Testis (tissue), 2 donors: ENCODE measurements around the gene NBEAL1.

ENCODE experiments used
- POLR2A ChIP-seq: fragments of 450-650 bp; IDR thresholded peaks from one replicate; pipeline ENCODE4 v1.6.1; 2017; ENCODE audit warnings: antibody characterized with exemption, mild to moderate bottlenecking, moderate library complexity
- TF ChIP-seq, protein P1 (sequence below), 3 experiments: fragments of 450-650 bp in 2 of 3; fragments of 200-600 bp in 1 of 3; sonication (generic) in 1 of 3; IDR thresholded peaks; one replicate each; pipeline ENCODE4 v1.5.1; 2016 to 2019; ENCODE audit warnings: antibody characterized with exemption in 3 of 3, mild to moderate bottlenecking in 2 of 3, moderate library complexity in 1 of 3

DNA sequence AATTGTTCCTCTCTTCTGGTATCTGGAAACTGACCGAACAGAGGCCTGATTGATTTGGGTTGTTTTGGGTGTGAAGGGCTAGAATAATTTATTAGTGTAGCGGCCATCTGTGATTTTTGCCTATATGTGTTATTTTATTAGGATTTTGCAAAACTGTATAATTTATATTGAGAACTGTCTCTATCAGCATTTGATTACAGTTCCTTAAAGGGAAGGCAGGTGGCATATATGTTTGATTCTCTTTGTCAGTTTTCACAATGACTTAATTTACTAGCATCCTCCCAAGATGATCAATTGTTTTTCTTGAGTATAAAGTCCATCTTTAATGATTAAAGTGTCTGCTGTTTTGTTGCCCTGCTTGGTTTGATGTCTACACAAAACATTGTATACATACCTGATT is 4.5 kb downstream of the NBEAL1 start:
- TF ChIP-seq, protein P1, sequence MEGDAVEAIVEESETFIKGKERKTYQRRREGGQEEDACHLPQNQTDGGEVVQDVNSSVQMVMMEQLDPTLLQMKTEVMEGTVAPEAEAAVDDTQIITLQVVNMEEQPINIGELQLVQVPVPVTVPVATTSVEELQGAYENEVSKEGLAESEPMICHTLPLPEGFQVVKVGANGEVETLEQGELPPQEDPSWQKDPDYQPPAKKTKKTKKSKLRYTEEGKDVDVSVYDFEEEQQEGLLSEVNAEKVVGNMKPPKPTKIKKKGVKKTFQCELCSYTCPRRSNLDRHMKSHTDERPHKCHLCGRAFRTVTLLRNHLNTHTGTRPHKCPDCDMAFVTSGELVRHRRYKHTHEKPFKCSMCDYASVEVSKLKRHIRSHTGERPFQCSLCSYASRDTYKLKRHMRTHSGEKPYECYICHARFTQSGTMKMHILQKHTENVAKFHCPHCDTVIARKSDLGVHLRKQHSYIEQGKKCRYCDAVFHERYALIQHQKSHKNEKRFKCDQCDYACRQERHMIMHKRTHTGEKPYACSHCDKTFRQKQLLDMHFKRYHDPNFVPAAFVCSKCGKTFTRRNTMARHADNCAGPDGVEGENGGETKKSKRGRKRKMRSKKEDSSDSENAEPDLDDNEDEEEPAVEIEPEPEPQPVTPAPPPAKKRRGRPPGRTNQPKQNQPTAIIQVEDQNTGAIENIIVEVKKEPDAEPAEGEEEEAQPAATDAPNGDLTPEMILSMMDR (IDR thresholded peaks at IDR 0.05) = no peak
- no peak for TF ChIP-seq POLR2A
